ENCODE measurements around the gene DEPDC4. TPM values are rescaled to one million over a fixed set of nuclear protein-coding genes. Genes with fewer than 3 reads are reported as not detected.

DEPDC4 gene
- total and polyA plus RNA-seq, 2 of the 13 experiments (the other 11 are each of a cell fraction or from before 2014, with no cell fraction given), result 2.2 to 5.7 TPM

DNA sequence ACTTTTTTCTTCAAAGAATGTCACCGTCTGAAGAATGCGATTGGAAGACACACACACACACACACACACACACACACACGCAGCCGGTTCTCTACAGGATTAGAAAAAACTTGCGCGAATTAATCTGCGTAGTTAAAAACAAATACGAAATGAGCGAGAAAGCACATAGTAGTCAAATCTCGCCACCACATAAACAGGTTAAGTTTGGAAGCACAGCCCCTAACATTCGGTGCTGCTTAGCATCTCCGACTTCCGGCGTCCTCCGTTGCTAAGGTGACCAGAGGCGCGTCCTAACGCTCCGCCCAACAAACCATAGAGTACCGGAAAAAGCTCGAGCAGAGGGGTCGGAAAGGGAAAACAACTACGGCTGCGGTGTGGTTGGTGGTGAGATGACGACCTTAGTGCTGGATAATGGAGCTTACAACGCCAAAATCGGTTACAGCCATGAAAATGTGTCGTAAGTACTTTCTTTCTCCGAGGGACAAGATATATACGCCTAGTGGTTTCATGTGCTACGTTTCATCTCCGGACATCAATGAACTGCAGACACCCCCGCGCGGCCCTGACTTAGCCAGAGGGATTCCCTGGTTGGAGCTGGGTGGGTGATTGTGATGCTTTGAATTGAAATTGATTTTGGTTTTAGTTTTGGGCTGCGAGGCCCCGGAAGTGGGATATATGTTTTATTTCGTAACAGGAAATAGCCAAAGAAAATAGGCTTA is 66.3 kb downstream of the DEPDC4 start, which contains the start of gene ACTR6 (continued):
- TF ChIP-seq, protein P1, sequence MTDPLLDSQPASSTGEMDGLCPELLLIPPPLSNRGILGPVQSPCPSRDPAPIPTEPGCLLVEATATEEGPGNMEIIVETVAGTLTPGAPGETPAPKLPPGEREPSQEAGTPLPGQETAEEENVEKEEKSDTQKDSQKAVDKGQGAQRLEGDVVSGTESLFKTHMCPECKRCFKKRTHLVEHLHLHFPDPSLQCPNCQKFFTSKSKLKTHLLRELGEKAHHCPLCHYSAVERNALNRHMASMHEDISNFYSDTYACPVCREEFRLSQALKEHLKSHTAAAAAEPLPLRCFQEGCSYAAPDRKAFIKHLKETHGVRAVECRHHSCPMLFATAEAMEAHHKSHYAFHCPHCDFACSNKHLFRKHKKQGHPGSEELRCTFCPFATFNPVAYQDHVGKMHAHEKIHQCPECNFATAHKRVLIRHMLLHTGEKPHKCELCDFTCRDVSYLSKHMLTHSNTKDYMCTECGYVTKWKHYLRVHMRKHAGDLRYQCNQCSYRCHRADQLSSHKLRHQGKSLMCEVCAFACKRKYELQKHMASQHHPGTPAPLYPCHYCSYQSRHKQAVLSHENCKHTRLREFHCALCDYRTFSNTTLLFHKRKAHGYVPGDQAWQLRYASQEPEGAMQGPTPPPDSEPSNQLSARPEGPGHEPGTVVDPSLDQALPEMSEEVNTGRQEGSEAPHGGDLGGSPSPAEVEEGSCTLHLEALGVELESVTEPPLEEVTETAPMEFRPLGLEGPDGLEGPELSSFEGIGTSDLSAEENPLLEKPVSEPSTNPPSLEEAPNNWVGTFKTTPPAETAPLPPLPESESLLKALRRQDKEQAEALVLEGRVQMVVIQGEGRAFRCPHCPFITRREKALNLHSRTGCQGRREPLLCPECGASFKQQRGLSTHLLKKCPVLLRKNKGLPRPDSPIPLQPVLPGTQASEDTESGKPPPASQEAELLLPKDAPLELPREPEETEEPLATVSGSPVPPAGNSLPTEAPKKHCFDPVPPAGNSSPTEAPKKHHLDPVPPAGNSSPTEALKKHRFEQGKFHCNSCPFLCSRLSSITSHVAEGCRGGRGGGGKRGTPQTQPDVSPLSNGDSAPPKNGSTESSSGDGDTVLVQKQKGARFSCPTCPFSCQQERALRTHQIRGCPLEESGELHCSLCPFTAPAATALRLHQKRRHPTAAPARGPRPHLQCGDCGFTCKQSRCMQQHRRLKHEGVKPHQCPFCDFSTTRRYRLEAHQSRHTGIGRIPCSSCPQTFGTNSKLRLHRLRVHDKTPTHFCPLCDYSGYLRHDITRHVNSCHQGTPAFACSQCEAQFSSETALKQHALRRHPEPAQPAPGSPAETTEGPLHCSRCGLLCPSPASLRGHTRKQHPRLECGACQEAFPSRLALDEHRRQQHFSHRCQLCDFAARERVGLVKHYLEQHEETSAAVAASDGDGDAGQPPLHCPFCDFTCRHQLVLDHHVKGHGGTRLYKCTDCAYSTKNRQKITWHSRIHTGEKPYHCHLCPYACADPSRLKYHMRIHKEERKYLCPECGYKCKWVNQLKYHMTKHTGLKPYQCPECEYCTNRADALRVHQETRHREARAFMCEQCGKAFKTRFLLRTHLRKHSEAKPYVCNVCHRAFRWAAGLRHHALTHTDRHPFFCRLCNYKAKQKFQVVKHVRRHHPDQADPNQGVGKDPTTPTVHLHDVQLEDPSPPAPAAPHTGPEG (CRISPR knock-in tag; IDR thresholded peaks at IDR 0.05), result no peak; the same call in 1 of the 2 replicates
- TF ChIP-seq SIN3B (IDR thresholded peaks at IDR 0.05; ENCODE audit: low read length) (0 out of 2 replicates have a peak, but pooled peaks have one; percentile 69), ZNF205 (CRISPR knock-in tag; IDR thresholded peaks at IDR 0.05) (peak; percentile 81), TGIF2 (CRISPR knock-in tag; IDR thresholded peaks at IDR 0.05) (peak; percentile 88; the same call in 1 of the 2 replicates), NR2C2 (CRISPR knock-in tag; IDR thresholded peaks at IDR 0.05; ENCODE audit: borderline replicate concordance) (peak; percentile 68; the same call in 1 of the 2 replicates), PTBP1 (IDR thresholded peaks at IDR 0.05; ENCODE audit: low read depth, low read length, poor library complexity, severe bottlenecking) (no peak), DR1 (CRISPR knock-in tag; IDR thresholded peaks at IDR 0.05) (peak; percentile 48), BRCA1 (CRISPR knock-in tag; IDR thresholded peaks at IDR 0.05) (peak; percentile 61; the same call in 1 of the 2 replicates), GABPA (IDR thresholded peaks at IDR 0.05; ENCODE audit: low read depth, low read length) (peak; percentile 79), GABPA (CRISPR knock-in tag; IDR thresholded peaks at IDR 0.05; ENCODE audit: low read depth) (peak; percentile 97), KAT8 (CRISPR knock-in tag; IDR thresholded peaks at IDR 0.05) (peak; percentile 88), TEAD3 (CRISPR knock-in tag; optimal IDR thresholded peaks at IDR 0.05; ENCODE audit: borderline replicate concordance) (peak; percentile 40), ZNF605 (CRISPR knock-in tag; IDR thresholded peaks at IDR 0.05) (peak; percentile 72), TBX2 (CRISPR knock-in tag; IDR thresholded peaks at IDR 0.05; ENCODE audit: borderline replicate concordance) (0 out of 2 replicates have a peak, but pooled peaks have one; percentile 46), FOXA3 (CRISPR knock-in tag; IDR thresholded peaks at IDR 0.05) (peak; percentile 60), ZNF768 (CRISPR knock-in tag; IDR thresholded peaks at IDR 0.05) (no peak), ELF1 (CRISPR knock-in tag; IDR thresholded peaks at IDR 0.05) (peak; percentile 97), ZNF235 (CRISPR knock-in tag; IDR thresholded peaks at IDR 0.05; ENCODE audit: borderline replicate concordance) (0 out of 2 replicates have a peak, but pooled peaks have one; percentile 15)
- TF ChIP-seq, protein P2, sequence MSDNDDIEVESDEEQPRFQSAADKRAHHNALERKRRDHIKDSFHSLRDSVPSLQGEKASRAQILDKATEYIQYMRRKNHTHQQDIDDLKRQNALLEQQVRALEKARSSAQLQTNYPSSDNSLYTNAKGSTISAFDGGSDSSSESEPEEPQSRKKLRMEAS (IDR thresholded peaks at IDR 0.05), result peak; percentile 60
- TF ChIP-seq, protein P3, sequence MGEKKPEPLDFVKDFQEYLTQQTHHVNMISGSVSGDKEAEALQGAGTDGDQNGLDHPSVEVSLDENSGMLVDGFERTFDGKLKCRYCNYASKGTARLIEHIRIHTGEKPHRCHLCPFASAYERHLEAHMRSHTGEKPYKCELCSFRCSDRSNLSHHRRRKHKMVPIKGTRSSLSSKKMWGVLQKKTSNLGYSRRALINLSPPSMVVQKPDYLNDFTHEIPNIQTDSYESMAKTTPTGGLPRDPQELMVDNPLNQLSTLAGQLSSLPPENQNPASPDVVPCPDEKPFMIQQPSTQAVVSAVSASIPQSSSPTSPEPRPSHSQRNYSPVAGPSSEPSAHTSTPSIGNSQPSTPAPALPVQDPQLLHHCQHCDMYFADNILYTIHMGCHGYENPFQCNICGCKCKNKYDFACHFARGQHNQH (CRISPR knock-in tag; IDR thresholded peaks at IDR 0.05), result peak; percentile 99
- TF ChIP-seq, protein P4, sequence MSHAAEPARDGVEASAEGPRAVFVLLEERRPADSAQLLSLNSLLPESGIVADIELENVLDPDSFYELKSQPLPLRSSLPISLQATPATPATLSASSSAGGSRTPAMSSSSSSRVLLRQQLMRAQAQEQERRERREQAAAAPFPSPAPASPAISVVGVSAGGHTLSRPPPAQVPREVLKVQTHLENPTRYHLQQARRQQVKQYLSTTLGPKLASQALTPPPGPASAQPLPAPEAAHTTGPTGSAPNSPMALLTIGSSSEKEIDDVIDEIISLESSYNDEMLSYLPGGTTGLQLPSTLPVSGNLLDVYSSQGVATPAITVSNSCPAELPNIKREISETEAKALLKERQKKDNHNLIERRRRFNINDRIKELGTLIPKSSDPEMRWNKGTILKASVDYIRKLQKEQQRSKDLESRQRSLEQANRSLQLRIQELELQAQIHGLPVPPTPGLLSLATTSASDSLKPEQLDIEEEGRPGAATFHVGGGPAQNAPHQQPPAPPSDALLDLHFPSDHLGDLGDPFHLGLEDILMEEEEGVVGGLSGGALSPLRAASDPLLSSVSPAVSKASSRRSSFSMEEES (CRISPR knock-in tag; IDR thresholded peaks at IDR 0.05), result peak; percentile 59; the same call in 1 of the 2 replicates
